Fibroblast of upper back skin (primary cell): Measurements from ENCODE around the gene ALDH2.
"Not testable (repeated sequence)": the region's sequence is repeated elsewhere in the genome, so short reads cannot be mapped to it uniquely, and the experiment has no call there.

Source experiments
- DNase-seq: peaks from one replicate; pipeline ENCODE4 v3.0.0-alpha.2; 2013

Gene ALDH2

GRCh38 chr12:111791507-111791906 is 24.8 kb downstream of the ALDH2 start:
- no peak for DNase-seq

- no peak for DNase-seq
Measured at GRCh38 chr12:111792155-111792855, 25.6 kb downstream of the ALDH2 start.

GRCh38 chr12:111792856-111793235 is 26.1 kb downstream of the ALDH2 start:
- no peak for DNase-seq

- no peak for DNase-seq
Measured at GRCh38 chr12:111798182-111798581, 31.4 kb downstream of the ALDH2 start.

- DNase-seq, result no peak
Measured at GRCh38 chr12:111799758-111800157, 33.0 kb downstream of the ALDH2 start.

- no peak for DNase-seq
Measured at GRCh38 chr12:111803038-111803626, 36.4 kb downstream of the ALDH2 start.

- DNase-seq, result no peak
Measured at GRCh38 chr12:111803851-111804250, 37.1 kb downstream of the ALDH2 start.

GRCh38 chr12:111806304-111806703 is 39.6 kb downstream of the ALDH2 start:
- DNase-seq, result no peak

- DNase-seq, result no peak
Measured at GRCh38 chr12:111807232-111807631, 40.5 kb downstream of the ALDH2 start.

GRCh38 chr12:111812881-111813741 is 46.4 kb downstream of the ALDH2 start:
- DNase-seq, result peak; percentile 76

GRCh38 chr12:111816065-111816615 is 49.4 kb downstream of the ALDH2 start:
- DNase-seq, result no peak

GRCh38 chr12:111816898-111817297 is 50.2 kb downstream of the ALDH2 start:
- not testable (repeated sequence) for DNase-seq

GRCh38 chr12:111818340-111818739 is 51.6 kb downstream of the ALDH2 start:
- no peak for DNase-seq

- no peak for DNase-seq
Measured at GRCh38 chr12:111819191-111820158, 52.7 kb downstream of the ALDH2 start.

- DNase-seq, result not testable (repeated sequence)
Measured at GRCh38 chr12:111820828-111821227, 54.1 kb downstream of the ALDH2 start.

- DNase-seq, result no peak
Measured at GRCh38 chr12:111822886-111823285, 56.2 kb downstream of the ALDH2 start.

GRCh38 chr12:111823891-111824290 is 57.2 kb downstream of the ALDH2 start:
- no peak for DNase-seq

- not testable (repeated sequence) for DNase-seq
Measured at GRCh38 chr12:111824312-111824711, 57.6 kb downstream of the ALDH2 start.

- DNase-seq, result no peak
Measured at GRCh38 chr12:111825509-111825908, 58.8 kb downstream of the ALDH2 start.

GRCh38 chr12:111826316-111826715 is 59.6 kb downstream of the ALDH2 start:
- no peak for DNase-seq

- no peak for DNase-seq
Measured at GRCh38 chr12:111826992-111827391, 60.3 kb downstream of the ALDH2 start.

GRCh38 chr12:111827907-111828306 is 61.2 kb downstream of the ALDH2 start:
- no peak for DNase-seq
